ENCODE results near the gene RTN4. TPM values are rescaled to one million over a fixed set of nuclear protein-coding genes. Genes with fewer than 3 reads are reported as not detected.

The RTN4 gene
- polyA plus RNA-seq, 3 donors, result 111 to 163 (median 158) TPM

- no peaks in the 10 kb centered on the region for H3K79me2 ChIP-seq (ENCODE audit: insufficient read depth, low read length)
- no peak overlapping the region for H2AFZ ChIP-seq (ENCODE audit: insufficient read depth, low read depth, low read length, poor library complexity, severe bottlenecking)
- no peak overlapping the region for H3K27ac Mint-ChIP-seq
- H3K4me2 ChIP-seq (replicated peaks; ENCODE audit: extremely low read depth, low read length, poor library complexity, severe bottlenecking), result no peak overlapping the region
- no peaks in the 10 kb centered on the region for H3K36me3 ChIP-seq (replicated peaks in 1 of 2; ENCODE audit: control insufficient read depth in 1 of 2, insufficient read depth in 2 of 2, low read length in 2 of 2)
- H3K36me3 Mint-ChIP-seq, result no peaks in the 10 kb centered on the region
- no peak for DNase-seq
- 100% methylated on average over 1 of the region's 4 CpGs for WGBS (ENCODE audit: insufficient coverage)
- H3K4me1 ChIP-seq (ENCODE audit: control insufficient read depth in 1 of 2, insufficient read depth in 2 of 2, low read length in 2 of 2), result no peaks in the 10 kb centered on the region
- intact Hi-C loops (cut with micrococcal nuclease), result no loop called here
- no peaks in the 10 kb centered on the region for H3K27me3 ChIP-seq (ENCODE audit: control insufficient read depth in 2 of 2, insufficient read depth in 2 of 2, low read length in 2 of 2)
- peaks cover 3 to 5% of the 10 kb centered on the region in 2 donors for H3K9me3 ChIP-seq (replicated peaks in 1 of 2; ENCODE audit: control insufficient read depth in 1 of 2, insufficient read depth in 1 of 2, low read length in 2 of 2)
- H3K4me1 Mint-ChIP-seq, result peaks cover 4% of the 10 kb centered on the region
- H3K9ac ChIP-seq (ENCODE audit: insufficient read depth, low read length, poor library complexity, severe bottlenecking), result no peak overlapping the region
- no peak overlapping the region for H3K27ac ChIP-seq (ENCODE audit: low read depth in 1 of 2, low read length in 2 of 2)
- no peak overlapping the region for H3K4me3 Mint-ChIP-seq
- H4K20me1 ChIP-seq (ENCODE audit: insufficient read depth, low read length), result no peaks in the 10 kb centered on the region
- peaks cover 0 to 9% (median 0%) of the 10 kb centered on the region in 7 donors for H3K9me3 Mint-ChIP-seq
- H3K27me3 Mint-ChIP-seq (ENCODE audit: low read depth in 3 of 3), result peaks cover 0 to 8% (median 0%) of the 10 kb centered on the region in 3 donors
- no peak overlapping the region for H3K4me3 ChIP-seq (replicated peaks in 1 of 3; ENCODE audit: low read depth in 2 of 3, low read length in 3 of 3)
- no peak for TF ChIP-seq CTCF (IDR thresholded peaks at IDR 0.05)
Observed at GRCh38 chr2:54928719-54929118, 121.5 kb downstream of the RTN4 start.

- Histone ChIP-seq H4K20me1 (ENCODE audit: insufficient read depth, low read length) (no peaks in the 10 kb centered on the region), H3K36me3 (replicated peaks in 1 of 2; ENCODE audit: control insufficient read depth in 1 of 2, insufficient read depth in 2 of 2, low read length in 2 of 2) (no peaks in the 10 kb centered on the region), H3K27ac (ENCODE audit: low read depth in 1 of 2, low read length in 2 of 2) (no peak overlapping the region), H3K4me1 (ENCODE audit: control insufficient read depth in 1 of 2, insufficient read depth in 2 of 2, low read length in 2 of 2) (no peaks in the 10 kb centered on the region), H3K4me3 (replicated peaks in 1 of 3; ENCODE audit: low read depth in 2 of 3, low read length in 3 of 3) (no peak overlapping the region), H3K9me3 (replicated peaks in 1 of 2; ENCODE audit: control insufficient read depth in 1 of 2, insufficient read depth in 1 of 2, low read length in 2 of 2) (peaks cover 3 to 5% of the 10 kb centered on the region in 2 donors), H3K4me2 (replicated peaks; ENCODE audit: extremely low read depth, low read length, poor library complexity, severe bottlenecking) (no peak overlapping the region), H2AFZ (ENCODE audit: insufficient read depth, low read depth, low read length, poor library complexity, severe bottlenecking) (no peak overlapping the region), H3K79me2 (ENCODE audit: insufficient read depth, low read length) (no peaks in the 10 kb centered on the region), H3K9ac (ENCODE audit: insufficient read depth, low read length, poor library complexity, severe bottlenecking) (no peak overlapping the region), H3K27me3 (ENCODE audit: control insufficient read depth in 2 of 2, insufficient read depth in 2 of 2, low read length in 2 of 2) (no peaks in the 10 kb centered on the region)
- H3K27me3 Mint-ChIP-seq (ENCODE audit: low read depth in 3 of 3), result peaks cover 0 to 8% (median 0%) of the 10 kb centered on the region in 3 donors
- H3K4me1 Mint-ChIP-seq, result peaks cover 4% of the 10 kb centered on the region
- H3K27ac Mint-ChIP-seq, result no peak overlapping the region
- no peaks in the 10 kb centered on the region for H3K36me3 Mint-ChIP-seq
- 96% methylated on average over 4 of the region's 16 CpGs for WGBS (ENCODE audit: insufficient coverage)
- no peak for TF ChIP-seq CTCF (IDR thresholded peaks at IDR 0.05)
- no peak for DNase-seq
- intact Hi-C loops (cut with micrococcal nuclease), result no loop called here
- H3K9me3 Mint-ChIP-seq, result peaks cover 0 to 9% (median 0%) of the 10 kb centered on the region in 7 donors
- no peak overlapping the region for H3K4me3 Mint-ChIP-seq
Observed at GRCh38 chr2:54927751-54928615, 122.3 kb downstream of the RTN4 start.
